D721Med (cell line): Measurements from ENCODE around the gene DLGAP1.

Experiments
- DNase-seq: peaks from one replicate; pipeline ENCODE4 v3.0.0; 2011; ENCODE audit warnings: low spot score; ENCODE audit not compliant: insufficient read length
- FAIRE-seq: peaks from 2 replicates; lab custom pipeline; 2011; peaks lifted over from hg19 to GRCh38; lab: Jason Lieb, UNC
- TF ChIP-seq, protein P1 (sequence below): IDR thresholded peaks from 2 replicates; pipeline ENCODE4 v1.5.1; 2012; ENCODE audit warnings: mild to moderate bottlenecking, control low read depth; ENCODE audit not compliant: insufficient read depth; ENCODE audit errors: missing control alignments

The DLGAP1 gene

DNA sequence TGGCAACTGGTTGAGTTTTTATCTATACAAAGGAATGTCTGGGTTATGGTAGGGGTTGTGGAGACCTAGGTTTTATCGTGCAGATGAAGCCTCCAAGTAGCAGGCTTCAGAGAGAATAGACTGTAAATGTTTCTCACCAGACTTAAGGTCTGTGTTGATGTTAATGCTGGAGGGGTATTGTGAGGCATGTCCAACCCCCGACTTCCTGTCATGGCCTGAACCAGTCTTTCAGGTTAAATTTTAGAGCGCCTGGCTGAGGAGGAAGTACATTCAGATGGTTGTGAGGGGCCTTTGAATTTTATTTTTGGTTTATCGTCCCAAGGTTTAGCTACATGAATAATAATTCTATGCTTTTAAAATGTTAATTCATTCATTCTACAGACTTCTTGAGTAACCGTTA lies 435.1 kb downstream of the DLGAP1 start:
- FAIRE-seq (no peak), DNase-seq (no peak)
- TF ChIP-seq, protein P1, sequence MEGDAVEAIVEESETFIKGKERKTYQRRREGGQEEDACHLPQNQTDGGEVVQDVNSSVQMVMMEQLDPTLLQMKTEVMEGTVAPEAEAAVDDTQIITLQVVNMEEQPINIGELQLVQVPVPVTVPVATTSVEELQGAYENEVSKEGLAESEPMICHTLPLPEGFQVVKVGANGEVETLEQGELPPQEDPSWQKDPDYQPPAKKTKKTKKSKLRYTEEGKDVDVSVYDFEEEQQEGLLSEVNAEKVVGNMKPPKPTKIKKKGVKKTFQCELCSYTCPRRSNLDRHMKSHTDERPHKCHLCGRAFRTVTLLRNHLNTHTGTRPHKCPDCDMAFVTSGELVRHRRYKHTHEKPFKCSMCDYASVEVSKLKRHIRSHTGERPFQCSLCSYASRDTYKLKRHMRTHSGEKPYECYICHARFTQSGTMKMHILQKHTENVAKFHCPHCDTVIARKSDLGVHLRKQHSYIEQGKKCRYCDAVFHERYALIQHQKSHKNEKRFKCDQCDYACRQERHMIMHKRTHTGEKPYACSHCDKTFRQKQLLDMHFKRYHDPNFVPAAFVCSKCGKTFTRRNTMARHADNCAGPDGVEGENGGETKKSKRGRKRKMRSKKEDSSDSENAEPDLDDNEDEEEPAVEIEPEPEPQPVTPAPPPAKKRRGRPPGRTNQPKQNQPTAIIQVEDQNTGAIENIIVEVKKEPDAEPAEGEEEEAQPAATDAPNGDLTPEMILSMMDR, result no peak

DNA sequence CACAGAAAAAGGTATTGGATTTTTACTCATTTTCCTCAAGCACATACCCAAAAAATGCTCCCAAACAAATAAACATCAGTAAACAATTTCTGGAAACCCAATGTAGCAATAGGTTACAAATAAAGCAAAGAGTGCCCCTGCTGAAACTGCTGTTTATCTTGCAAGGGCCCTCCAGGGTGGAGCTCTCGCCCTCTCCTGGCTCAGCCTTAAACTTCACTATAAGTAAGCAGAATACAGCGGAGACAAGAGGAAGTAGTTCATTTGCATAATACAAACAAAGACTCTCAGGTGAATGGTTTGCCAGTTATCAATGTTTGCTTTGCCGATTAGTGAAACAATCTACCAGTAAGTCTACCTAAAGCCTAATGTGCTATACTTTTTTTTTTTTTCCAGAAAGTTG lies 437.6 kb downstream of the DLGAP1 start:
- TF ChIP-seq, protein P1, result peak; percentile 24
- DNase-seq (no peak), FAIRE-seq (no peak)

DNA sequence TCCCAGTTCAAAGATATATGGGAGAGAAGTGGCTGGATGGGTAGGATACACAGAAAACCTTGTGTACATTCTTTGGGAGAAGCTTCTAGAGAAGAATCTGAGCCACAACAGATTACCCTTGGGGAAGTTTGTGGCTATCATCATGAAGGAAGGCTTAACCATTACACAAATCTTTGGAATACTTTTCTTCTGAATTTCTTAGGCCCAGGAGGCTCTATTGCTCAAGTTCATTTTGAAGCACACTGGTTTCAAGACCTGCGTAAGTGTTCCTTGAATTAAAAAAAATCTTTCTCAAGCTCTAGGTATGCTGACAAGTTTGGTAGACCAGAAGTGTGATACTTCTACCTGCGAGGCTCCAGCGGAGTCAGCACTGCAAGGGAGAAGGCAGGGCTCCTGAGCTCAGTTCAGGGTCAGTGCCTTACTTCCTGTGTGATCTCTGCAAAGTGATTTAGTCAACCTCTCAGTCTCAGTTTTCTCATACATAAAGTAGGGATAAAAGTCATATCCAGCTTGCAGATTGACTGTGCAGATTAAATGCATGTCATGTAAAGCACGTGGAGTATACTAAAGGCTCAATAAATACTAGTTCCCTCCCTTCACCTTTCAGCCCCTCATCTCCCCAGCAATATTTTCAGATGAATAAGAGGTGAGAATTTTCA lies 438.6 kb downstream of the DLGAP1 start:
- TF ChIP-seq, protein P1, result no peak
- FAIRE-seq, result no peak
- no peak for DNase-seq

DNA sequence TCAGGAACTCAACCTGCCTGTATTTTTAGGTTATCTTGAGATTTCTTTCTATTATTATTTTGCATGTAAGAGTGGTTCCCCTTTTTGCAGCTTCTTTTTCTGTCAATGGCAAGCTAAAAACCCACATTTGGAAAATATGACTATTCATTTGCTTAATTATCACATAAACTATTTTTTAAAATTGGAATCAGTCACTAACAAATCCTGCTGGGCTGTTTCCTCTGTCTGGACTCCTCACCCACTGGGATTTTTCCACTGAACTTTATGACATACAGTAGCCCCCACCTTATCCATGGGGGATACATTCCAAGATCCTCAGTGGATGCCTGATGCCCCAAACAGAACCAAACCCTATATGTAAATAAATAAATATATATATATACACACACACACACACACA lies 447.3 kb downstream of the DLGAP1 start:
- TF ChIP-seq, protein P1, result no peak
- DNase-seq, result no peak
- FAIRE-seq, result no peak

DNA sequence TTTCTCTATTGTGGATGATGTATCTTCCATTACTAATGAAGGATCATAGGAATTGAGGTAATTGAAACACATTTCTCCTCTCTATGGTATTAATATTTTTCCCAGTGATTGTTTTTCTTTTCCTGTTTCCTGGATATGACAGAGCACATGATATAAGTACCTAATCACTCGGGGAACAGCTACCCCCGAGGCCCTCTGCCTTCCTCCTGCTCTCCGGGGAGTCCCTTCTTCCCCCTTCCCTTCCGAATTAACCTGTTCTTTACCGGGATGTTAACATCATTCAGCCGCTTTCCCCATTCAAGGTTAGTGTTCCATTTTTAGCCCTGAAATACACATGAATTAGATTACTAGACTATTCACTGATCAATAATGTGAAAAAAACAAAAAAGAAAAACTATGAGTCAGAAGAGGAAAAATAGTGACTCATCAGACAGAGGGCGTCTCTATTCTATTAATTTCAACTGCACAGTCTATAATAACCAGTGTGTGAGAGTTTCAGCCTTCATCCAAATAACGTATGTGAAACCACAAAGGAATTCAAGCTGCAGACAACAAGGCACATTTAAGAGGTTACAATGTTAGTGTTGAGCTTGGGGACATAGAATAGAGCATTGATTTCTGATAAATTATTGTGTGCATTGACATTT lies 450.8 kb downstream of the DLGAP1 start:
- TF ChIP-seq, protein P1, result no peak
- FAIRE-seq, result no peak
- no peak for DNase-seq

DNA sequence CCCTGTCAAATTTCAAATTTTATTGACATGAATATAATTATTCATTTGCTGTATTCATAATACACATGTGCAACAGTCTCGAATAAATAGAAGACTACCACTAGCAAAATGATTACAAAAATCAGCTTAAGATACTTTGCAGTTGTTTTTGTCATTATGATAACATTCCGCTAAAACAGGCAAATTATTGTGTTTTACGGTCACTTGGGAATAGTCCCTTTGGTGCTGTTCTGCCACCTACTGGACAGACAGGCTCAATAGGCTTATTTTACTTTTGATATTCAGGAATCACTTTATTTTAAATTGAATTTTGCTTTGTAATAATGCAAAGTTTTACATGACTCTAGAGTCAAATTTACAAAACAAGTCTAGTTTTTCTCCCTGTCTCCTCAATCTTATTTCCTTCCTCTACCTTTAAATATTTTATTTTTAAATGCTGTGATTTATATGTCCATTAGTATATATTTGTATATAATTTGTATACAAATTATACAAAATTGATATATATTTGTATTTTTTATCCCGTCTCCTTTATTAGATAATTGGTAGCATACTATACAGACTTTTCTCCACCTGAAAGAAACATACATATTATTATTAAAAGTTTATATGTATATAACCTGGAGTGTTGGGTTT lies 456.3 kb downstream of the DLGAP1 start:
- TF ChIP-seq, protein P1, result peak; percentile 71
- DNase-seq (no peak), FAIRE-seq (peak; percentile 95)
